Measurements from ENCODE around the gene GRID2IP. TPM values are rescaled to one million over a fixed set of nuclear protein-coding genes. Genes with fewer than 3 reads are reported as not detected.

GRID2IP gene
- under 1 TPM; 0.18 to 0.23 TPM for total RNA-seq

GRCh38 chr7:6551016-6551511 lies at the start of gene GRID2IP:
GRID2IP (minus strand) TSS chr7:6551461; CDS start chr7:6551436, 25 bp downstream.
- no peak within 1 kb of the TSS for H3K4me3 Mint-ChIP-seq

DNA sequence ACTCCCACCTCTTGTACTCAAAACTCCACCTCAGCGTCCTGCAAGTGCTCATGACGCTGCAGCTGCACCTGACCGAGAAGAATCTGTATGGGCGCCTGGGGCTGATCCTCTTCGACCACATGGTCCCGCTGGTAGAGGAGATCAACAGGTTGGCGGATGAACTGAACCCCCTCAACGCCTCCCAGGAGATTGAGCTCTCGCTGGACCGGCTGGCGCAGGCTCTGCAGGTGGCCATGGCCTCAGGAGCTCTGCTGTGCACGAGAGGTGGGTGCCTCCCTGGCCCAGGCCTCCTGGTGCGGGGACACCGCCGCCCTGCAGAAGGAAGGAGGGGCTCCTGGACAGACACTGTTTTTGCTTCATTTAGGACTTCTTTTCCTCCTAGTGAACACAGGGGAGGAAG lies 48.8 kb upstream of the GRID2IP start:
- ChIA-PET CTCF (interaction anchor here (1.2 kb wide), 1 partner anchor 84 kb away, joined by 4 read pairs; no protein-coding TSS in a partner anchor), POLR2A (interaction anchor here (1.3 kb wide), 1 partner anchor 10 kb away, joined by 8 read pairs; the partner anchor contains the start of gene INTS15)
- no peak for TF ChIP-seq CTCF (IDR thresholded peaks at IDR 0.05)
- H3K36me3 Mint-ChIP-seq (ENCODE audit: low read depth) = peaks cover 49% of the 10 kb centered on the region
- ATAC-seq (no peak), DNase-seq (no peak)
- H3K27me3 Mint-ChIP-seq = no peaks in the 10 kb centered on the region
- H3K4me1 Mint-ChIP-seq (ENCODE audit: low read depth) = peaks cover 8% of the 10 kb centered on the region
- no peaks in the 10 kb centered on the region for H3K9me3 Mint-ChIP-seq
- no peak overlapping the region for H3K27ac Mint-ChIP-seq
- H3K4me3 Mint-ChIP-seq = no peak overlapping the region
- intact Hi-C loops (cut with micrococcal nuclease) = no loop called here

More at GRCh38 chr7:6551016-6551511, at the start of gene GRID2IP:
- no peak for TF ChIP-seq CTCF (IDR thresholded peaks at IDR 0.05)
- intact Hi-C loops (cut with micrococcal nuclease) = no loop called here
- Mint-ChIP-seq H3K36me3 (ENCODE audit: low read depth) (no peaks in the 10 kb centered on the region), H3K9me3 (no peaks in the 10 kb centered on the region), H3K27ac (no peak within 1 kb of the TSS), H3K27me3 (no peaks in the 10 kb centered on the region), H3K4me1 (ENCODE audit: low read depth) (peaks cover 4% of the 10 kb centered on the region)
- CTCF ChIA-PET = no interaction called here
- no peak for ATAC-seq
- POLR2A ChIA-PET = no interaction called here
- DNase-seq = no peak

GRCh38 chr7:6590645-6591110 lies 39.4 kb upstream of the GRID2IP start:
- Mint-ChIP-seq H3K36me3 (ENCODE audit: low read depth) (peaks cover 34% of the 10 kb centered on the region), H3K4me3 (peak overlapping the region; percentile 87), H3K27ac (peak overlapping the region; percentile 84), H3K4me1 (ENCODE audit: low read depth) (peaks cover 22% of the 10 kb centered on the region), H3K27me3 (no peaks in the 10 kb centered on the region), H3K9me3 (no peaks in the 10 kb centered on the region)
- no peak for TF ChIP-seq CTCF (IDR thresholded peaks at IDR 0.05)
- CTCF ChIA-PET = interaction anchor here (0.8 to 4.2 kb wide), 9 partner anchors 9 to 267 kb away, joined by 3 to 44 read pairs (median 5); partner anchors contain the start of gene ZDHHC4
- POLR2A ChIA-PET = interaction anchor here (0.6 to 2.7 kb wide), 7 partner anchors 7 to 67 kb away, joined by 3 to 18 read pairs (median 4); partner anchors contain the start of gene ZDHHC4
- DNase-seq (no peak), ATAC-seq (peak; percentile 3)
- intact Hi-C loops (cut with micrococcal nuclease) = no loop called here

- peak; percentile 76 for TF ChIP-seq CTCF (IDR thresholded peaks at IDR 0.05)
- H3K4me3 Mint-ChIP-seq = peak within 1 kb of the TSS; percentile 87
- H3K27me3 Mint-ChIP-seq = no peaks in the 10 kb centered on the region
- intact Hi-C loops (cut with micrococcal nuclease) = no loop called here
- H3K36me3 Mint-ChIP-seq (ENCODE audit: low read depth) = peaks cover 28% of the 10 kb centered on the region
- peak; percentile 82 for DNase-seq
- H3K27ac Mint-ChIP-seq = peak within 1 kb of the TSS; percentile 84
- H3K4me1 Mint-ChIP-seq (ENCODE audit: low read depth) = peaks cover 22% of the 10 kb centered on the region
- CTCF ChIA-PET = interaction anchor here (0.6 to 4.2 kb wide), 13 partner anchors 8 to 268 kb away, joined by 3 to 44 read pairs (median 4); partner anchors contain the start of genes ZDHHC4 and ZNF316
- ATAC-seq = peak; percentile 92
- H3K9me3 Mint-ChIP-seq = no peaks in the 10 kb centered on the region
- POLR2A ChIA-PET = interaction anchor here (0.6 to 2.7 kb wide), 10 partner anchors 8 to 65 kb away, joined by 3 to 18 read pairs (median 4); partner anchors contain the start of genes ZDHHC4 and ZNF316
Observed at GRCh38 chr7:6589829-6590644, 38.8 kb upstream of the GRID2IP start, which contains the start of gene INTS15. INTS15 (plus strand) TSS chr7:6590021; CDS start chr7:6590284, 263 bp downstream.
